H1 (cell line): ENCODE results near the gene LIPJ. TPM values are rescaled to one million over a fixed set of nuclear protein-coding genes. Genes with fewer than 3 reads are reported as not detected.

Experiments
- CTCF ChIA-PET: fragments of 300-600 bp; sonication (Branson Sonifier 250); formaldehyde crosslinking; loops from one replicate; lab custom pipeline; 2021; ENCODE audit not compliant: partially characterized antibody; lab: Charles Lee
- POLR2A ChIA-PET: fragments of 300-600 bp; sonication (Branson Sonifier 250); formaldehyde crosslinking; loops from one replicate; lab custom pipeline; 2021; ENCODE audit warnings: inconsistent platforms; ENCODE audit not compliant: partially characterized antibody; lab: Charles Lee
- DNase-seq, 2 experiments: peaks; one replicate each; pipeline versions ENCODE4 v3.0.0 to v3.0.0-alpha.2; 2010 to 2022; ENCODE audit warnings: low spot score in 2 of 2, low read depth in 1 of 2, mixed read lengths in 1 of 2
- FAIRE-seq: peaks from 2 replicates; lab custom pipeline; 2011; peaks lifted over from hg19 to GRCh38; lab: Jason Lieb, UNC
- H2AFZ ChIP-seq: 2 replicates; pipeline ENCODE4 v1.8.1; 2012; ENCODE audit warnings: low read length, inconsistent platforms
- H2AK5ac ChIP-seq: 2 replicates; pipeline ENCODE4 v1.6.1; 2013; ENCODE audit warnings: low read depth, low read length
- H2BK120ac ChIP-seq: replicated peaks from 2 replicates; pipeline ENCODE3; 2013; ENCODE audit warnings: low read depth, low read length, inconsistent platforms
- H2BK12ac ChIP-seq: 2 replicates; pipeline ENCODE4 v1.6.1; 2013; ENCODE audit warnings: low read depth, low read length
- H2BK15ac ChIP-seq: 2 replicates; pipeline ENCODE4 v1.6.1; 2013; ENCODE audit warnings: low read length
- H2BK20ac ChIP-seq: 2 replicates; pipeline ENCODE4 v1.6.1; 2013; ENCODE audit warnings: low read length
- H2BK5ac ChIP-seq: 2 replicates; pipeline ENCODE4 v1.6.1; 2013; ENCODE audit warnings: low read depth, low read length
- H3K14ac ChIP-seq: 2 replicates; pipeline ENCODE4 v1.6.1; 2013; ENCODE audit warnings: inconsistent platforms; ENCODE audit not compliant: insufficient read length
- H3K18ac ChIP-seq: 2 replicates; pipeline ENCODE4 v1.6.1; 2013; ENCODE audit warnings: low read length; ENCODE audit errors: extremely low read depth
- H3K23ac ChIP-seq: 2 replicates; pipeline ENCODE4 v1.6.1; 2013; ENCODE audit warnings: inconsistent platforms; ENCODE audit not compliant: insufficient read length
- H3K23me2 ChIP-seq: 2 replicates; pipeline ENCODE4 v1.6.1; 2013; ENCODE audit warnings: low read depth, low read length
- H3K27ac ChIP-seq: 2 replicates; pipeline ENCODE4 v1.6.1; 2011; ENCODE audit warnings: low read depth, low read length, inconsistent platforms
- H3K27me3 ChIP-seq, 4 experiments: replicated peaks in 1 of 4; 1 replicate in 1 of 4; 2 replicates in 3 of 4; pipeline versions ENCODE4 v1.6.1 to v1.8.1; 2011 to 2013; ENCODE audit warnings: low read length in 3 of 4, mild to moderate bottlenecking in 3 of 4, inconsistent platforms in 2 of 4, mixed read lengths in 2 of 4, moderate library complexity in 1 of 4; ENCODE audit not compliant: control insufficient read depth in 3 of 4, insufficient read depth in 3 of 4; ENCODE audit errors: extremely low read depth in 1 of 4
- H3K36me3 ChIP-seq, 4 experiments: 2 replicates each; pipeline versions ENCODE4 v1.6.1 to v1.8.1; 2011 to 2013; ENCODE audit warnings: mild to moderate bottlenecking in 4 of 4, low read length in 3 of 4, moderate library complexity in 2 of 4, control low read depth in 1 of 4, inconsistent platforms in 1 of 4; ENCODE audit not compliant: insufficient read depth in 4 of 4, control insufficient read depth in 2 of 4
- H3K4ac ChIP-seq: replicated peaks from 2 replicates; pipeline ENCODE3; 2013; ENCODE audit warnings: low read length, low read depth, mixed read lengths, inconsistent platforms; ENCODE audit not compliant: insufficient read length
- H3K4me1 ChIP-seq, 4 experiments: replicated peaks in 1 of 4; 1 replicate in 1 of 4; 2 replicates in 3 of 4; pipeline versions ENCODE4 v1.6.1 to v1.8.1; 2011 to 2013; ENCODE audit warnings: low read length in 3 of 4, inconsistent platforms in 2 of 4, mixed read lengths in 1 of 4; ENCODE audit not compliant: insufficient read depth in 4 of 4, control insufficient read depth in 3 of 4
- H3K4me2 ChIP-seq, 2 experiments: 2 replicates each; pipeline versions ENCODE4 v1.6.1 to v1.8.1; 2011 to 2013; ENCODE audit warnings: low read depth in 2 of 2, low read length in 2 of 2, control low read depth in 1 of 2, inconsistent platforms in 1 of 2, mild to moderate bottlenecking in 1 of 2; ENCODE audit not compliant: insufficient read depth in 1 of 2
- H3K4me3 ChIP-seq, 4 experiments: fragments of 200-600, 300-600 bp in 1 of 4; sonication (generic), shearing (Covaris generic), sonication (Bioruptor Twin) in 1 of 4; 2 replicates each; pipeline versions ENCODE4 v1.5.1 to v1.8.1; 2011 to 2016; ENCODE audit warnings: low read length in 4 of 4, low read depth in 3 of 4, control low read depth in 2 of 4, inconsistent platforms in 2 of 4, mild to moderate bottlenecking in 2 of 4, mixed read lengths in 1 of 4, moderate library complexity in 1 of 4; ENCODE audit not compliant: insufficient read depth in 2 of 4; ENCODE audit errors: extremely low read depth in 1 of 4
- H3K56ac ChIP-seq: replicated peaks from 2 replicates; pipeline ENCODE3; 2013; ENCODE audit warnings: low read depth, mild to moderate bottlenecking, mixed read lengths, low read length, inconsistent platforms; ENCODE audit not compliant: insufficient read length
- H3K79me1 ChIP-seq: 2 replicates; pipeline ENCODE4 v1.6.1; 2013; ENCODE audit warnings: low read depth, low read length, control low read depth
- H3K79me2 ChIP-seq, 2 experiments: 2 replicates each; pipeline versions ENCODE4 v1.6.1 to v1.8.1; 2012 to 2013; ENCODE audit warnings: low read length in 2 of 2, mild to moderate bottlenecking in 2 of 2, inconsistent platforms in 1 of 2; ENCODE audit not compliant: insufficient read depth in 2 of 2, control insufficient read depth in 1 of 2
- H3K9ac ChIP-seq, 4 experiments: replicated peaks in 1 of 4; 1 replicate in 1 of 4; 2 replicates in 3 of 4; pipeline versions ENCODE4 v1.6.1 to v1.8.1; 2011 to 2013; ENCODE audit warnings: low read depth in 3 of 4, low read length in 3 of 4, control low read depth in 2 of 4, mild to moderate bottlenecking in 2 of 4, moderate library complexity in 2 of 4, inconsistent platforms in 1 of 4; ENCODE audit errors: extremely low read depth in 1 of 4
- H3K9me3 ChIP-seq, 2 experiments: 2 replicates each; pipeline versions ENCODE4 v1.6.1 to v1.8.1; 2012 to 2013; ENCODE audit warnings: mild to moderate bottlenecking in 2 of 2, moderate library complexity in 2 of 2, control low read depth in 1 of 2, inconsistent platforms in 1 of 2, low read depth in 1 of 2, low read length in 1 of 2, mixed read lengths in 1 of 2; ENCODE audit not compliant: insufficient read depth in 2 of 2
- H4K20me1 ChIP-seq, 2 experiments: replicated peaks in 1 of 2; 2 replicates each; pipeline versions ENCODE3 to v1.8.1; 2011 to 2013; ENCODE audit warnings: inconsistent platforms in 2 of 2, low read length in 2 of 2, mild to moderate bottlenecking in 1 of 2; ENCODE audit not compliant: insufficient read depth in 2 of 2, control insufficient read depth in 1 of 2
- H4K5ac ChIP-seq: 2 replicates; pipeline ENCODE4 v1.6.1; 2013; ENCODE audit warnings: low read length, low read depth, mixed read lengths, inconsistent platforms; ENCODE audit not compliant: insufficient read length
- H4K8ac ChIP-seq: 2 replicates; pipeline ENCODE4 v1.8.0; 2013; ENCODE audit warnings: mild to moderate bottlenecking, moderate library complexity, low read length, inconsistent platforms; ENCODE audit not compliant: insufficient read depth; ENCODE audit errors: extremely low read depth
- H4K91ac ChIP-seq: replicated peaks from 2 replicates; pipeline ENCODE3; 2013; ENCODE audit warnings: low read length, mixed read lengths, inconsistent platforms; ENCODE audit not compliant: insufficient read length
- ASH2L ChIP-seq: fragments of 200-600, 300-600 bp; sonication (generic); IDR thresholded peaks from one replicate; pipeline ENCODE4 v1.7.1; 2017; ENCODE audit warnings: low read length
- CHD1 ChIP-seq: IDR thresholded peaks from 2 replicates; pipeline ENCODE4 v1.6.1; 2012; ENCODE audit warnings: low read depth, low read length, improper control_type of control experiment
- CREB1 ChIP-seq: IDR thresholded peaks from 2 replicates; pipeline ENCODE4 v1.6.1; 2012; ENCODE audit warnings: inconsistent platforms
- E2F6 ChIP-seq: IDR thresholded peaks from 2 replicates; pipeline ENCODE4 v1.6.1; 2012; ENCODE audit warnings: inconsistent platforms
- GTF2F1 ChIP-seq: IDR thresholded peaks from 2 replicates; pipeline ENCODE4 v1.6.1; 2012; ENCODE audit warnings: low read depth, low read length, improper control_type of control experiment, borderline replicate concordance
- KDM1A ChIP-seq: fragments of 200-600, 300-600 bp; sonication (generic); IDR thresholded peaks from 2 replicates; pipeline ENCODE4 v1.7.1; 2016; ENCODE audit warnings: mild to moderate bottlenecking, low read length, borderline replicate concordance
- POLR2AphosphoS5 ChIP-seq: IDR thresholded peaks from 2 replicates; pipeline ENCODE4 v1.6.1; 2011; ENCODE audit warnings: low read depth, low read length
- SIN3A ChIP-seq, 2 experiments: IDR thresholded peaks in 1 of 2; conservative IDR thresholded peaks in 1 of 2; 2 replicates each; pipeline ENCODE4 v1.6.1; 2011 to 2012; ENCODE audit warnings: low read length in 2 of 2, improper control_type of control experiment in 1 of 2, low read depth in 1 of 2, mild to moderate bottlenecking in 1 of 2
- SIRT6 ChIP-seq: IDR thresholded peaks from one replicate; pipeline ENCODE4 v1.7.1; 2012; ENCODE audit warnings: low read length, inconsistent platforms
- SUZ12 ChIP-seq: fragments of 200-600 bp; sonication (generic); IDR thresholded peaks from 2 replicates; pipeline ENCODE4 v1.6.1; 2012; ENCODE audit warnings: mild to moderate bottlenecking, inconsistent platforms, low read length, moderate library complexity, mixed read lengths
- USF2 ChIP-seq: IDR thresholded peaks from 2 replicates; pipeline ENCODE4 v1.6.1; 2011; ENCODE audit warnings: low read length, improper control_type of control experiment
- WGBS, 2 experiments: shearing (Covaris generic) in 1 of 2; methylation state at CpG; one replicate each; pipeline versions ENCODE4 v1.1.6 to v1.1.7; 2013 to 2015; ENCODE audit warnings: low lambda C conversion rate in 2 of 2, mixed read lengths in 2 of 2, inconsistent platforms in 1 of 2, low coverage in 1 of 2, missing lambda C conversion rate in 1 of 2; ENCODE audit not compliant: insufficient replicate concordance in 2 of 2, insufficient coverage in 1 of 2, insufficient read length in 1 of 2; ENCODE audit errors: extremely low coverage in 1 of 2, missing lambda C conversion rate in 1 of 2; 5-methylcytosine and 5-hydroxymethylcytosine counted together
- polyA plus RNA-seq, 7 experiments: library from polyadenylated mRNA; depleted of rRNA in 3 of 7; stranded (reverse) in 5 of 7; unstranded in 2 of 7; fragments of >200 nt in 5 of 7; fragments of 200-250 nt in 2 of 7; gene quantifications; 1 replicate in 5 of 7; 2 replicates in 1 of 7; 4 replicates in 1 of 7; pipeline versions ENCODE4 v1.2.1 to v1.2.3, GENCODE V29; 2011 to 2013; ENCODE audit warnings: missing spikeins in 2 of 7, mixed read lengths in 2 of 7
- total RNA-seq: library from RNA; stranded (reverse); fragmentation: NEBNext Ultra II Directional; extraction: Animal tissue kit (Norgen Biotek cat#: 25700); gene quantifications from 2 replicates; pipeline ENCODE4 v1.2.1, GENCODE V29; 2021

The LIPJ gene
- total and polyA plus RNA-seq, 2 of the 8 experiments (the other 6 are each of a cell fraction or from before 2014, with no cell fraction given) = not detected

GRCh38 chr10:88642209-88642608, 55.6 kb downstream of the LIPJ start:
- no peaks in the 10 kb centered on the region for H3K23me2 ChIP-seq
- H3K9ac ChIP-seq = no peak overlapping the region
- 93% methylated on average over 6 of the region's 6 CpGs; no CpG with 5 or more reads in 1 of the 2 experiments for WGBS, 2 experiments
- no peaks in the 10 kb centered on the region for H3K27me3 ChIP-seq
- H2BK15ac ChIP-seq = no peak overlapping the region
- no peak overlapping the region for H4K8ac ChIP-seq
- no peak overlapping the region for H4K5ac ChIP-seq
- H3K56ac ChIP-seq = no peak overlapping the region
- H3K23ac ChIP-seq = no peak overlapping the region
- POLR2A ChIA-PET = no interaction called here
- no peak overlapping the region for H3K14ac ChIP-seq
- H2AFZ ChIP-seq = no peak overlapping the region
- H3K4ac ChIP-seq = no peak overlapping the region
- no peak overlapping the region for H2BK12ac ChIP-seq
- no peak overlapping the region for H3K4me3 ChIP-seq
- no peaks in the 10 kb centered on the region for H4K20me1 ChIP-seq
- H3K4me2 ChIP-seq = no peak overlapping the region
- H2BK120ac ChIP-seq = no peak overlapping the region
- FAIRE-seq (no peak), DNase-seq (no peak)
- H2BK5ac ChIP-seq = no peak overlapping the region
- H3K27ac ChIP-seq = no peak overlapping the region
- no peaks in the 10 kb centered on the region for H3K36me3 ChIP-seq
- no peak overlapping the region for H4K91ac ChIP-seq
- no peaks in the 10 kb centered on the region for H3K79me2 ChIP-seq
- H3K9me3 ChIP-seq = no peaks in the 10 kb centered on the region; a peak in 1 of 4 replicates
- CTCF ChIA-PET = interaction anchor here (1.0 to 1.4 kb wide), 2 partner anchors 59 to 74 kb away, joined by 4 read pairs; partner anchors contain the start of gene RNLS
- H3K18ac ChIP-seq = no peak overlapping the region
- no peaks in the 10 kb centered on the region for H3K4me1 ChIP-seq
- no peak overlapping the region for H2AK5ac ChIP-seq
- no peaks in the 10 kb centered on the region for H3K79me1 ChIP-seq
- no peak overlapping the region for H2BK20ac ChIP-seq
- TF ChIP-seq E2F6 (no peak), GTF2F1 (no peak), KDM1A (no peak), SIRT6 (no peak), ASH2L (no peak), POLR2AphosphoS5 (no peak), CHD1 (no peak), SIN3A (conservative IDR thresholded peaks at IDR 0.05 in 1 of 2, IDR thresholded peaks at IDR 0.05 in 1 of 2; ENCODE audit: low read depth in 1 of 2, low read length in 2 of 2) (no peak), USF2 (no peak), CREB1 (no peak), SUZ12 (no peak)
